Smooth muscle cell (in vitro differentiated cells): ENCODE data around the gene SLC66A3. TPM values are rescaled to one million over a fixed set of nuclear protein-coding genes. Genes with fewer than 3 reads are reported as not detected.

Experiments
- DNase-seq: peaks from one replicate; lab custom pipeline; 2025; ENCODE audit not compliant: unreplicated experiment; lab: John Stamatoyannopoulos, UW
- H2AFZ ChIP-seq: fragments of 200-600 bp; sonication (generic); 2 replicates; pipeline ENCODE4 v1.6.0; 2016; ENCODE audit warnings: antibody characterized with exemption, low read depth, mild to moderate bottlenecking
- H3F3A ChIP-seq: fragments of 200-600 bp; sonication (generic); 2 replicates; pipeline ENCODE4 v1.6.0; 2017; ENCODE audit warnings: antibody characterized with exemption, low read depth
- H3K27ac ChIP-seq: fragments of 200-600 bp; sonication (generic); 2 replicates; pipeline ENCODE4 v1.5.1; 2016; ENCODE audit warnings: low read depth, mild to moderate bottlenecking
- H3K27me3 ChIP-seq: fragments of 200-600 bp; sonication (generic); 2 replicates; pipeline ENCODE4 v1.6.1; 2016; ENCODE audit warnings: low read depth, mild to moderate bottlenecking
- H3K36me3 ChIP-seq: fragments of 200-600 bp; sonication (generic); 2 replicates; pipeline ENCODE4 v1.5.1; 2016; ENCODE audit warnings: low read depth
- H3K4me1 ChIP-seq: fragments of 200-600 bp; sonication (generic); 2 replicates; pipeline ENCODE4 v1.5.1; 2016; ENCODE audit warnings: low read depth
- H3K4me2 ChIP-seq: fragments of 200-600 bp; sonication (generic); 2 replicates; pipeline ENCODE4 v1.6.0; 2016; ENCODE audit warnings: mild to moderate bottlenecking
- H3K4me3 ChIP-seq: fragments of 200-600 bp; sonication (generic); 2 replicates; pipeline ENCODE4 v1.5.1; 2016; ENCODE audit warnings: mild to moderate bottlenecking
- H3K79me2 ChIP-seq: fragments of 200-600 bp; sonication (generic); 2 replicates; pipeline ENCODE4 v1.6.0; 2016; ENCODE audit warnings: low read depth, mild to moderate bottlenecking
- H3K9ac ChIP-seq: fragments of 200-600 bp; sonication (generic); 2 replicates; pipeline ENCODE4 v1.6.0; 2016; ENCODE audit warnings: low read depth
- H3K9me3 ChIP-seq: fragments of 200-600 bp; sonication (generic); replicated peaks from 2 replicates; pipeline ENCODE4 v1.5.1; 2016; ENCODE audit warnings: low read depth
- H4K20me1 ChIP-seq: fragments of 200-600 bp; sonication (generic); 2 replicates; pipeline ENCODE4 v1.6.0; 2016; ENCODE audit warnings: low read depth
- WGBS: methylation state at CpG from one replicate; pipeline ENCODE4 v1.1.7; 2016; ENCODE audit warnings: low lambda C conversion rate; 5-methylcytosine and 5-hydroxymethylcytosine counted together
- polyA plus RNA-seq: library from polyadenylated mRNA; unstranded; fragments of >200 nt; fragmentation: Nextera tagmentation; extraction: Ambion mirVana; gene quantifications from 2 replicates; pipeline ENCODE4 v1.2.1, GENCODE V29; 2016
- total RNA-seq: library from RNA; depleted of rRNA; stranded (reverse); fragments of >200 nt; gene quantifications from 2 replicates; pipeline ENCODE4 v1.2.3, GENCODE V29; 2014
- TF ChIP-seq, protein P1 (sequence below): fragments of 200-600 bp; sonication (generic); IDR thresholded peaks from 2 replicates; pipeline ENCODE4 v1.5.1; 2017; ENCODE audit warnings: borderline replicate concordance, mild to moderate bottlenecking, antibody characterized with exemption; ENCODE audit not compliant: insufficient read depth, poor library complexity, severe bottlenecking

Gene SLC66A3
- total and polyA plus RNA-seq, 2 experiments from 2014 or later: 33.5 to 37.2 TPM

DNA sequence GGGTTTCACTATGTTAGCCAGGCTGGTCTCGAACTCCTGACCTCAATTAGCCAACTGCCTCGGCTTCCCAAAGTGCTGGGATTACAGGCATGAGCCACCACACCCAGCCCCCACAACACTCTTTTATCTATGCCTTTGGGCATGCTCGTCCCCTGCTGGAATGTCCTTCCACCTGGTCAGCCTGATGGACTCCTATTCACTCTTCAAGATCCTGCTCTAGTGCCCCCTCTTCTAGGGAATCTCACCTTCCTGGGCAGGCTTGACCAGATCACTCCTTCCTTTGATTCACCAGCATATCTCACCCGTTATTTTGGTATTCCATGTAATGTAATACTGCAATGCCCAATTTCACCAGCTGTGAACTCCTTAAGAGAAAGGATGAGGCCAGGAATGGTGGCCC lies 13.9 kb upstream of the SLC66A3 start:
- H3K27ac ChIP-seq: no peak overlapping the region
- H3K4me1 ChIP-seq: no peaks in the 10 kb centered on the region
- no peaks in the 10 kb centered on the region for H4K20me1 ChIP-seq
- WGBS: 89% methylated on average over 4 of the region's 4 CpGs
- TF ChIP-seq, protein P1, sequence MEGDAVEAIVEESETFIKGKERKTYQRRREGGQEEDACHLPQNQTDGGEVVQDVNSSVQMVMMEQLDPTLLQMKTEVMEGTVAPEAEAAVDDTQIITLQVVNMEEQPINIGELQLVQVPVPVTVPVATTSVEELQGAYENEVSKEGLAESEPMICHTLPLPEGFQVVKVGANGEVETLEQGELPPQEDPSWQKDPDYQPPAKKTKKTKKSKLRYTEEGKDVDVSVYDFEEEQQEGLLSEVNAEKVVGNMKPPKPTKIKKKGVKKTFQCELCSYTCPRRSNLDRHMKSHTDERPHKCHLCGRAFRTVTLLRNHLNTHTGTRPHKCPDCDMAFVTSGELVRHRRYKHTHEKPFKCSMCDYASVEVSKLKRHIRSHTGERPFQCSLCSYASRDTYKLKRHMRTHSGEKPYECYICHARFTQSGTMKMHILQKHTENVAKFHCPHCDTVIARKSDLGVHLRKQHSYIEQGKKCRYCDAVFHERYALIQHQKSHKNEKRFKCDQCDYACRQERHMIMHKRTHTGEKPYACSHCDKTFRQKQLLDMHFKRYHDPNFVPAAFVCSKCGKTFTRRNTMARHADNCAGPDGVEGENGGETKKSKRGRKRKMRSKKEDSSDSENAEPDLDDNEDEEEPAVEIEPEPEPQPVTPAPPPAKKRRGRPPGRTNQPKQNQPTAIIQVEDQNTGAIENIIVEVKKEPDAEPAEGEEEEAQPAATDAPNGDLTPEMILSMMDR: no peak
- H3F3A ChIP-seq: no peaks in the 10 kb centered on the region
- no peak overlapping the region for H3K4me2 ChIP-seq
- H3K9ac ChIP-seq: no peak overlapping the region
- no peaks in the 10 kb centered on the region for H3K79me2 ChIP-seq
- H2AFZ ChIP-seq: no peak overlapping the region
- no peaks in the 10 kb centered on the region for H3K9me3 ChIP-seq
- H3K36me3 ChIP-seq: no peaks in the 10 kb centered on the region
- DNase-seq: no peak
- no peak overlapping the region for H3K4me3 ChIP-seq
- peaks cover 4% of the 10 kb centered on the region for H3K27me3 ChIP-seq

DNA sequence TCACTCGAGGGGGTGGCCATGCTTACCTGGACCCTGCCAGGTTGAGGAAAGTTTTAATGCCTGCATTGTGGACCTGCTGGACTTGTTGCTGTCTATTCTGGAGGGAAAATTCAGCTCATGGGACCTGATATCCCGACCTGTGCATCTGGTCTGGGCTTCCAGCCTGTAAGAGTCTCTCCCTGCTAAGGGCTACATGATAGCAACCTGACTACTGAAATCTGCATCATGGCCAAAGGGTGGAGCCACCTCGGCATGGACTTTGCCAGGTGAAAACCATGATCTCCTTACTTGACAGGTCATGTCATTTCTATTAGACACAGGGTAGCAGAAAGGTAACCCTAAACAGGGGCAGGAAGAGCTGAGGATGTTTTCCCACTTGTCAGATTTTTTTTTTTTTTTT lies 12.9 kb upstream of the SLC66A3 start:
- H3F3A ChIP-seq: no peaks in the 10 kb centered on the region
- 80% methylated on average over 3 of the region's 3 CpGs for WGBS
- TF ChIP-seq, protein P1: no peak

DNA sequence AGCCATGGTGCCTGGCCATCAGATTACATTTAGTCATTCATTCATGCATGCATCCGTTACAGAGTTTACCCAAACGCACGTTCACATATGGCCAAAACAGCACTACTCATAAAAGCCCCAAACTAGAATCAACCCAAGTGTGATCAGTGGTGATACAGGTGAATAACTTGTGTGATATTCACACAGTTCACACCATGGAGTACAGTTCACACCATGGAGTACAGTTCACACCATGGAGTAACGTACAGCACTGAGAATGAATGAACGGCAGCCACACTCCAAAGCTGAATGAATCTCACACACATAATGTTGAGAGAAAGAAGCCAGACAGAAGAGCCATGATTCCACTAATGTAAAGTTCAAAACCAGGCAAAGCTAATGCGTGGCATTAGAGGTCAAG lies 12.3 kb upstream of the SLC66A3 start:
- H3K27me3 ChIP-seq: peaks cover 4% of the 10 kb centered on the region
- no peak overlapping the region for H3K9ac ChIP-seq
- H3K4me3 ChIP-seq: no peak overlapping the region
- DNase-seq: no peak
- TF ChIP-seq, protein P1: no peak
- no peaks in the 10 kb centered on the region for H3K4me1 ChIP-seq
- H3K79me2 ChIP-seq: no peaks in the 10 kb centered on the region
- no peak overlapping the region for H2AFZ ChIP-seq
- H4K20me1 ChIP-seq: no peaks in the 10 kb centered on the region
- H3K27ac ChIP-seq: no peak overlapping the region
- H3K9me3 ChIP-seq: no peaks in the 10 kb centered on the region
- H3F3A ChIP-seq: no peaks in the 10 kb centered on the region
- WGBS: 95% methylated on average over 6 of the region's 6 CpGs
- H3K4me2 ChIP-seq: no peak overlapping the region
- H3K36me3 ChIP-seq: no peaks in the 10 kb centered on the region

More for the DNA sequence above, 12.9 kb upstream of the SLC66A3 start:
- H3K27ac ChIP-seq: no peak overlapping the region
- no peaks in the 10 kb centered on the region for H4K20me1 ChIP-seq
- no peak for DNase-seq
- H3K4me2 ChIP-seq: no peak overlapping the region
- H3K9ac ChIP-seq: no peak overlapping the region
- no peak overlapping the region for H3K4me3 ChIP-seq
- no peaks in the 10 kb centered on the region for H3K9me3 ChIP-seq
- no peaks in the 10 kb centered on the region for H3K4me1 ChIP-seq
- no peaks in the 10 kb centered on the region for H3K79me2 ChIP-seq
- no peak overlapping the region for H2AFZ ChIP-seq
- H3K36me3 ChIP-seq: no peaks in the 10 kb centered on the region
- peaks cover 4% of the 10 kb centered on the region for H3K27me3 ChIP-seq

DNA sequence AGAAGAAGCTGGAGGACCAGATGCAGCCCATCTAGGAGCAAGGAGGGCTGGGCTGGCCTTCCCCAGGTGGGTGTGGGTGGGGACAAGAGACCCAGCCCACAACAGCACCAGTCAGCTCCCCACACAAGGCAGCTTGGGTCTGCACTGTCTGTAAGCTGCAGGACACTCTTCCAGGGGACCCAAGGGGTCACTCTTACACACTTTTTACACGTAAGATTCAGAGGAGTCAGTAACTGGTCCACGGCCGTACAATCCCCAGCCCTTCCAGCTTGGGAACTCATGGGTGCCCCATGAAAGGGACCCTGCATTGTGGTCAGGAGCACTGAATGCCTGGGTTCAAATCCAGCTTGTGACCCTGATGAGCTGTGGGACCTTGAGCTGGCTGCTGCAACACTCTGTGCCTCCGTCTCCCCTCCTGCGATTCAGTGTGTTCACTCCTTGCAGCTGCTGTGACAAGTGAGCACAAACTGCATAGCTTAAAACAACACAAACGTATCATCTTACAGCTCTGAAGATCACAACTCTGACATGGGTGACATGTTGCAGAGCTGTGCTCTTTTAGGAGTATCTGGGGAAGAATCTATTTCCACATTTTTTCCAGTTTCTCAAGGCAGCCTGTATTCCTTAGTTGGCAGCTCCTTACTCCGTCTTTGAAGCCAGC lies 11.1 kb upstream of the SLC66A3 start:
- no peak overlapping the region for H3K27ac ChIP-seq
- H3K9ac ChIP-seq: no peak overlapping the region
- TF ChIP-seq, protein P1: no peak
- H2AFZ ChIP-seq: no peak overlapping the region
- no peaks in the 10 kb centered on the region for H3K4me1 ChIP-seq
- no peaks in the 10 kb centered on the region for H4K20me1 ChIP-seq
- H3K27me3 ChIP-seq: peaks cover 4% of the 10 kb centered on the region
- no peaks in the 10 kb centered on the region for H3K79me2 ChIP-seq
- WGBS: 77% methylated on average over 7 of the region's 7 CpGs
- DNase-seq: no peak
- H3K4me3 ChIP-seq: no peak overlapping the region
- H3F3A ChIP-seq: no peaks in the 10 kb centered on the region
- H3K9me3 ChIP-seq: no peaks in the 10 kb centered on the region
- no peaks in the 10 kb centered on the region for H3K36me3 ChIP-seq
- no peak overlapping the region for H3K4me2 ChIP-seq
